Left ventricle myocardium inferior (tissue), 1 donor: ENCODE data around the gene HOXA13. TPM values are rescaled to one million over a fixed set of nuclear protein-coding genes. Genes with fewer than 3 reads are reported as not detected.

Experiments
- DNase-seq: peaks from one replicate; pipeline ENCODE4 v3.0.0-alpha.2; 2020
- H3K27ac ChIP-seq: fragments of 200-600 bp; replicated peaks from 2 replicates; pipeline ENCODE4 v1.8.0; 2021
- H3K27me3 ChIP-seq: fragments of 200-600 bp; 2 replicates; pipeline ENCODE4 v1.8.0; 2021; ENCODE audit warnings: low read depth
- H3K36me3 ChIP-seq: fragments of 200-600 bp; 2 replicates; pipeline ENCODE4 v1.8.0; 2021
- H3K4me1 ChIP-seq: fragments of 200-600 bp; 2 replicates; pipeline ENCODE4 v1.8.0; 2021
- H3K4me3 ChIP-seq: fragments of 200-600 bp; 2 replicates; pipeline ENCODE4 v1.8.0; 2021; ENCODE audit warnings: mild to moderate bottlenecking, moderate library complexity
- H3K9me3 ChIP-seq: fragments of 200-600 bp; replicated peaks from 2 replicates; pipeline ENCODE4 v1.8.0; 2021
- intact Hi-C: fragments of 100-400 bp; cut with micrococcal nuclease; formaldehyde crosslinking; loops from one replicate; pipeline ENCODE4 v1.11.0; 2022
- total RNA-seq: library from RNA; stranded (reverse); fragmentation: NEBNext Ultra II Directional; extraction: Animal tissue kit (Norgen Biotek cat#: 25700); gene quantifications from one replicate; pipeline ENCODE4 v1.2.1, GENCODE V29; 2021
- TF ChIP-seq, protein P1 (sequence below): fragments of 200-600 bp; IDR thresholded peaks from 2 replicates; pipeline ENCODE4 v1.8.0; 2021; ENCODE audit warnings: antibody characterized with exemption, mild to moderate bottlenecking, borderline replicate concordance
- donor health status: DM: no; HTN: yes; CAD: no; lungs with severe emphysema.

HOXA13 gene
- total RNA-seq, 1 donor from 2014 or later: not detected

DNA sequence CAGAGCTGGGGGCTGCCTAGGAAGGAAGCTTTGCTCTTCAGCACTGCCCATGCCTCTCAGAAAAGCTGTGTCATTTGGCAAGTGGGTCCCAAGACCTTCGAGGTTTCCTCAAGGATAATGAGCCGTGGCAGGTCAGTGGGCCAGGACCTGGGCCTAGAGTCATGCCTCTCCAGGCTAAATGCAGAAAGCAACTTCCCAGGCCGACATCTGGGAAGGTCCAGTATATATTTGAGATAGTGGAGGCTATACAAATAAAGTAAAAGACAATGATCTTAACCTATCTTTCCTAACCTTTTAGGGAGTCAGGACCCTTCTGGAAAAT, 23.4 kb downstream of the HOXA13 start:
- Histone ChIP-seq H3K4me1 (peaks cover 38% of the 10 kb centered on the region), H3K27me3 (peaks cover 100% of the 10 kb centered on the region), H3K27ac (no peak overlapping the region), H3K4me3 (no peak overlapping the region), H3K9me3 (no peaks in the 10 kb centered on the region), H3K36me3 (no peaks in the 10 kb centered on the region)
- no peak for DNase-seq
- TF ChIP-seq, protein P1, sequence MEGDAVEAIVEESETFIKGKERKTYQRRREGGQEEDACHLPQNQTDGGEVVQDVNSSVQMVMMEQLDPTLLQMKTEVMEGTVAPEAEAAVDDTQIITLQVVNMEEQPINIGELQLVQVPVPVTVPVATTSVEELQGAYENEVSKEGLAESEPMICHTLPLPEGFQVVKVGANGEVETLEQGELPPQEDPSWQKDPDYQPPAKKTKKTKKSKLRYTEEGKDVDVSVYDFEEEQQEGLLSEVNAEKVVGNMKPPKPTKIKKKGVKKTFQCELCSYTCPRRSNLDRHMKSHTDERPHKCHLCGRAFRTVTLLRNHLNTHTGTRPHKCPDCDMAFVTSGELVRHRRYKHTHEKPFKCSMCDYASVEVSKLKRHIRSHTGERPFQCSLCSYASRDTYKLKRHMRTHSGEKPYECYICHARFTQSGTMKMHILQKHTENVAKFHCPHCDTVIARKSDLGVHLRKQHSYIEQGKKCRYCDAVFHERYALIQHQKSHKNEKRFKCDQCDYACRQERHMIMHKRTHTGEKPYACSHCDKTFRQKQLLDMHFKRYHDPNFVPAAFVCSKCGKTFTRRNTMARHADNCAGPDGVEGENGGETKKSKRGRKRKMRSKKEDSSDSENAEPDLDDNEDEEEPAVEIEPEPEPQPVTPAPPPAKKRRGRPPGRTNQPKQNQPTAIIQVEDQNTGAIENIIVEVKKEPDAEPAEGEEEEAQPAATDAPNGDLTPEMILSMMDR: no peak
- intact Hi-C loops: no loop called here

DNA sequence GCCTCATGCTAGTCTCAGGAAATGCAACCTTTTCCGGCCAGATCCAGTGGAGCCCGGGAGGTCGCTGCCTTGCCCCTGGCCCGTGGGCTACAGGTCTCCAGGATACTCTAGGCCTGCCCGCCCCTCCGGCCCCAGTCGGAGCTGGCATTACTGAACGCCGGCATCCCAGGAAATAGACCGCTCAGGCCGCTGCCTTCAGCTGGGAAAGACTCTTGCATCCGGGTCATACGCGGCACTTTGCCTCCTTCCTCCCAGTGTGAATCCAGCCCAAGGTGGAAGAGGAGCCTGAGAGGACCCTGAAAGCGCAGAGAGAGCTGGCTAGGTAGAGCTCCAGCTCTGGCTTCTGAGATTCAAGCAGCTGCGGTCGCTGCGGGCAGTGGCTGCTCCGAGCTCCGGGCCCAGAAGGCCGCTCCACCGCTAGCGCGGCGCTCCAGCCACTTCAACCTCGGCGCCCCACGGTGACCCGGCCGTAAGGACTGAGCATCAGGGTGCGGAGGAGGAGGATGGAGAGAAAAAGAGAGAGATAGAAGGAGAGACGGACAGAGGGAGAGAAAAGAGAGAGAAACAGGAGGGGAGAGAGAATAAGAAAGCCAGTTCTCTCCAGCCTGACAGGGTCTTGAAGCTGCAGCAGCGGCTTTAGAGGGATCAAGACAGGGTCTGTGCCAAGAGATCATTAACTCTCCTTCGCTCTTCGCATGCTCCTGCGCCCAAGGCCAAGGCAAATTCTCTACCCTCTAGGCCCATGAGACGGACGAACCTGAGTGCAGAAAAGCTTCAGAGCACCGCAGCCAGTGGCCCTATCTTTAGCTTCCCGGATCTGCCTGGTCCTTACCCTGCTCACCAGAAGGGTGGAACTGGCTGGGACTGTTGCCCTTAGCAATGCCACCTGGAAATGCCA, 24.0 kb downstream of the HOXA13 start:
- Histone ChIP-seq H3K36me3 (no peaks in the 10 kb centered on the region), H3K4me1 (peaks cover 38% of the 10 kb centered on the region), H3K4me3 (no peak overlapping the region), H3K27ac (no peak overlapping the region), H3K27me3 (peaks cover 100% of the 10 kb centered on the region), H3K9me3 (no peaks in the 10 kb centered on the region)
- TF ChIP-seq, protein P1: no peak
- intact Hi-C loops: no loop called here
- DNase-seq: peak; percentile 3

GRCh38 chr7:27174874-27175625, 24.8 kb downstream of the HOXA13 start:
- intact Hi-C loops: no loop called here
- Histone ChIP-seq H3K4me1 (peaks cover 37% of the 10 kb centered on the region), H3K27me3 (peaks cover 100% of the 10 kb centered on the region), H3K36me3 (no peaks in the 10 kb centered on the region), H3K9me3 (no peaks in the 10 kb centered on the region), H3K27ac (no peak overlapping the region), H3K4me3 (no peak overlapping the region)
- peak; percentile 6 for DNase-seq
- TF ChIP-seq, protein P1: no peak

GRCh38 chr7:27173956-27174873, 25.7 kb downstream of the HOXA13 start, which contains the start of gene HOXA10:
HOXA10 (minus strand) TSS chr7:27174320; CDS start chr7:27174306, 14 bp downstream.
- peaks cover 38% of the 10 kb centered on the region for H3K4me1 ChIP-seq
- H3K36me3 ChIP-seq: no peaks in the 10 kb centered on the region
- H3K27me3 ChIP-seq: peaks cover 100% of the 10 kb centered on the region
- intact Hi-C loops: no loop called here
- peak; percentile 7 for DNase-seq
- no peaks in the 10 kb centered on the region for H3K9me3 ChIP-seq
- peak within 1 kb of the TSS; percentile 61 for H3K4me3 ChIP-seq
- TF ChIP-seq, protein P1: no peak
- H3K27ac ChIP-seq: no peak within 1 kb of the TSS

GRCh38 chr7:27173511-27173955, 26.4 kb downstream of the HOXA13 start:
- TF ChIP-seq, protein P1: no peak
- intact Hi-C loops: no loop called here

More at GRCh38 chr7:27173511-27173955, 26.4 kb downstream of the HOXA13 start:
- Histone ChIP-seq H3K36me3 (no peaks in the 10 kb centered on the region), H3K4me1 (peaks cover 38% of the 10 kb centered on the region), H3K9me3 (no peaks in the 10 kb centered on the region), H3K27ac (no peak overlapping the region), H3K27me3 (peaks cover 100% of the 10 kb centered on the region), H3K4me3 (peak overlapping the region; percentile 61)
- DNase-seq: peak; percentile 20
